ENCODE measurements around the gene PROC.

PROC gene

GRCh38 chr2:127418300-127419111 lies at the start of gene PROC:
PROC (plus strand) TSS chr2:127418427; CDS start chr2:127419943, 1,516 bp downstream.
- no peak for DNase-seq

GRCh38 chr2:127370010-127370409 lies 48.2 kb upstream of the PROC start:
- DNase-seq, result no peak

GRCh38 chr2:127371037-127371436 lies 47.2 kb upstream of the PROC start:
- no peak for DNase-seq

- DNase-seq, result no peak
Measured at GRCh38 chr2:127373362-127374083, 44.7 kb upstream of the PROC start.

GRCh38 chr2:127376257-127376656 lies 42.0 kb upstream of the PROC start:
- no peak for DNase-seq

GRCh38 chr2:127377262-127377661 lies 41.0 kb upstream of the PROC start:
- DNase-seq, result no peak

GRCh38 chr2:127378720-127379119 lies 39.5 kb upstream of the PROC start:
- DNase-seq, result no peak

- DNase-seq, result no peak
Measured at GRCh38 chr2:127379712-127380355, 38.4 kb upstream of the PROC start.

- no peak for DNase-seq
Measured at GRCh38 chr2:127381762-127382161, 36.5 kb upstream of the PROC start.

GRCh38 chr2:127382831-127383230 lies 35.4 kb upstream of the PROC start:
- DNase-seq, result no peak

- no peak for DNase-seq
Measured at GRCh38 chr2:127384529-127384928, 33.7 kb upstream of the PROC start.

- DNase-seq, result no peak
Measured at GRCh38 chr2:127386246-127386645, 32.0 kb upstream of the PROC start.

- peak; percentile 95 for DNase-seq
Measured at GRCh38 chr2:127386764-127387654, 31.2 kb upstream of the PROC start.

GRCh38 chr2:127387655-127388422 lies 30.4 kb upstream of the PROC start, which contains the start of gene MAP3K2:
MAP3K2 (minus strand) TSS chr2:127387975; CDS start chr2:127343129, 44,846 bp downstream.
- DNase-seq, result peak; percentile 93

GRCh38 chr2:127388423-127389164 lies 29.6 kb upstream of the PROC start:
- no peak for DNase-seq

GRCh38 chr2:127389778-127390435 lies 28.3 kb upstream of the PROC start:
- no peak for DNase-seq

- no peak for DNase-seq
Measured at GRCh38 chr2:127392133-127392827, 25.9 kb upstream of the PROC start.

- DNase-seq, result no peak
Measured at GRCh38 chr2:127392828-127393578, 25.2 kb upstream of the PROC start.

- no peak for DNase-seq
Measured at GRCh38 chr2:127394492-127394891, 23.7 kb upstream of the PROC start.
